Neural progenitor cell (in vitro differentiated cells): ENCODE data around the gene OR4D1. TPM values are rescaled to one million over a fixed set of nuclear protein-coding genes. Genes with fewer than 3 reads are reported as not detected.

ENCODE experiments used
- DNase-seq: peaks from one replicate; pipeline ENCODE4 v3.0.0-alpha.2; 2016; ENCODE audit warnings: low spot score
- H2AFZ ChIP-seq: fragments of 200-600 bp; sonication (generic); replicated peaks from 2 replicates; pipeline ENCODE4 v1.6.1; 2016; ENCODE audit warnings: antibody characterized with exemption
- H3F3A ChIP-seq: fragments of 200-600 bp; sonication (generic); 2 replicates; pipeline ENCODE4 v1.6.1; 2016; ENCODE audit warnings: antibody characterized with exemption, low read depth
- H3K27ac ChIP-seq: fragments of 200-600 bp; sonication (generic); 2 replicates; pipeline ENCODE4 v1.5.1; 2016; ENCODE audit warnings: mild to moderate bottlenecking
- H3K27me3 ChIP-seq: fragments of 200-600 bp; sonication (generic); 2 replicates; pipeline ENCODE4 v1.6.1; 2016; ENCODE audit warnings: mild to moderate bottlenecking, moderate library complexity
- H3K36me3 ChIP-seq: fragments of 200-600 bp; sonication (generic); 2 replicates; pipeline ENCODE4 v1.5.1; 2016
- H3K4me1 ChIP-seq: fragments of 200-600 bp; sonication (generic); 2 replicates; pipeline ENCODE4 v1.6.1; 2016; ENCODE audit warnings: mixed run types
- H3K4me2 ChIP-seq: fragments of 200-600 bp; sonication (generic); 2 replicates; pipeline ENCODE4 v1.6.1; 2016
- H3K4me3 ChIP-seq: fragments of 200-600 bp; sonication (generic); 2 replicates; pipeline ENCODE4 v1.5.1; 2016
- H3K79me2 ChIP-seq: fragments of 200-600 bp; sonication (generic); 2 replicates; pipeline ENCODE4 v1.6.1; 2016; ENCODE audit warnings: low read depth
- H3K9ac ChIP-seq: fragments of 200-600 bp; sonication (generic); 2 replicates; pipeline ENCODE4 v1.6.1; 2016
- H3K9me3 ChIP-seq: fragments of 200-600 bp; sonication (generic); 2 replicates; pipeline ENCODE4 v1.5.1; 2016; ENCODE audit warnings: low read depth
- H4K20me1 ChIP-seq: fragments of 200-600 bp; sonication (generic); 2 replicates; pipeline ENCODE4 v1.6.1; 2016; ENCODE audit warnings: low read depth
- H3K27ac Mint-ChIP-seq: 3 replicates; pipeline ENCODE4 v1.8.0; 2021; ENCODE audit warnings: mixed read lengths
- H3K27me3 Mint-ChIP-seq: 2 replicates; pipeline ENCODE4 v1.8.0; 2022; ENCODE audit warnings: low read depth, mild to moderate bottlenecking, inconsistent platforms, moderate library complexity, mixed read lengths; ENCODE audit not compliant: insufficient read depth
- H3K36me3 Mint-ChIP-seq: 3 replicates; pipeline ENCODE4 v1.8.0; 2021; ENCODE audit warnings: mixed read lengths
- H3K4me1 Mint-ChIP-seq: 3 replicates; pipeline ENCODE4 v1.8.0; 2021; ENCODE audit warnings: mixed read lengths
- H3K4me3 Mint-ChIP-seq: 3 replicates; pipeline ENCODE4 v1.8.0; 2021; ENCODE audit warnings: mild to moderate bottlenecking, moderate library complexity, mixed read lengths
- H3K9me3 Mint-ChIP-seq: 3 replicates; pipeline ENCODE4 v1.8.0; 2020; ENCODE audit warnings: mixed read lengths
- EZH2 ChIP-seq: fragments of 200-600 bp; sonication (generic); IDR thresholded peaks from 2 replicates; pipeline ENCODE4 v1.6.1; 2017; ENCODE audit warnings: antibody characterized with exemption, mild to moderate bottlenecking, moderate library complexity
- EZH2phosphoT487 ChIP-seq: fragments of 200-600 bp; sonication (generic); IDR thresholded peaks from 2 replicates; pipeline ENCODE4 v1.6.1; 2017; ENCODE audit warnings: antibody characterized with exemption
- total RNA-seq: library from RNA; depleted of rRNA; stranded (reverse); fragments of >200 nt; gene quantifications from 2 replicates; pipeline ENCODE4 v1.2.3, GENCODE V29; 2015; ENCODE audit warnings: low replicate concordance
- TF ChIP-seq, protein P1 (sequence below): fragments of 200-600 bp; sonication (generic); IDR thresholded peaks from 2 replicates; pipeline ENCODE4 v1.5.1; 2017; ENCODE audit warnings: antibody characterized with exemption, mild to moderate bottlenecking

The OR4D1 gene
- total RNA-seq, 1 donor from 2014 or later, result 0.13 TPM

DNA sequence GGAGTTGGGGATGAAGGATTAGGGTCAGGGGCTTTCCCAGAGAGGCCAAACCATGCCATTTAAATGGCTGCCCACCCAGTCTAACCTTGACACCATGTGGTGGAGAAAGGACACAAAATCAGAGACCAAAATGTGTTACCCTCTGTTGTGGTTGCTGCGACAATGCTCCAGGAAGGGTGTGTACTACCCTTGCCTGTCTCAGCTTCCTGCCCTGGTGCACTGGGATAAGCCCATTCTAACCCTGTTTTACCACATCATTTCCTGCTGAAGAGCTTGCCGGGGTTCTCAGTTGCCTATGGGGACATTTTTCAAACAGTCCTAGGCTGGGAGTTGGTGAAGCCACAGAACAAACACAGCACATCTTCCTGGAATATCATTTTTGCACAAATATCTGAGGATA, 4.9 kb downstream of the OR4D1 start:
- peaks cover 3% of the 10 kb centered on the region for H3K4me1 Mint-ChIP-seq
- H4K20me1 ChIP-seq, result no peaks in the 10 kb centered on the region
- no peak overlapping the region for H3K4me3 ChIP-seq
- H3K4me2 ChIP-seq, result no peak overlapping the region
- H3K27ac ChIP-seq, result no peak overlapping the region
- H3K9ac ChIP-seq, result no peak overlapping the region
- no peak overlapping the region for H3K27ac Mint-ChIP-seq
- no peaks in the 10 kb centered on the region for H3K9me3 ChIP-seq
- no peaks in the 10 kb centered on the region for H3K36me3 Mint-ChIP-seq
- peaks cover 100% of the 10 kb centered on the region for H3K27me3 ChIP-seq
- peaks cover 3% of the 10 kb centered on the region for H3K9me3 Mint-ChIP-seq
- no peak for TF ChIP-seq EZH2
- TF ChIP-seq, protein P1, sequence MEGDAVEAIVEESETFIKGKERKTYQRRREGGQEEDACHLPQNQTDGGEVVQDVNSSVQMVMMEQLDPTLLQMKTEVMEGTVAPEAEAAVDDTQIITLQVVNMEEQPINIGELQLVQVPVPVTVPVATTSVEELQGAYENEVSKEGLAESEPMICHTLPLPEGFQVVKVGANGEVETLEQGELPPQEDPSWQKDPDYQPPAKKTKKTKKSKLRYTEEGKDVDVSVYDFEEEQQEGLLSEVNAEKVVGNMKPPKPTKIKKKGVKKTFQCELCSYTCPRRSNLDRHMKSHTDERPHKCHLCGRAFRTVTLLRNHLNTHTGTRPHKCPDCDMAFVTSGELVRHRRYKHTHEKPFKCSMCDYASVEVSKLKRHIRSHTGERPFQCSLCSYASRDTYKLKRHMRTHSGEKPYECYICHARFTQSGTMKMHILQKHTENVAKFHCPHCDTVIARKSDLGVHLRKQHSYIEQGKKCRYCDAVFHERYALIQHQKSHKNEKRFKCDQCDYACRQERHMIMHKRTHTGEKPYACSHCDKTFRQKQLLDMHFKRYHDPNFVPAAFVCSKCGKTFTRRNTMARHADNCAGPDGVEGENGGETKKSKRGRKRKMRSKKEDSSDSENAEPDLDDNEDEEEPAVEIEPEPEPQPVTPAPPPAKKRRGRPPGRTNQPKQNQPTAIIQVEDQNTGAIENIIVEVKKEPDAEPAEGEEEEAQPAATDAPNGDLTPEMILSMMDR, result no peak
- no peak for TF ChIP-seq EZH2phosphoT487
- H3K4me3 Mint-ChIP-seq, result no peak overlapping the region
- peaks cover 10% of the 10 kb centered on the region for H3F3A ChIP-seq
- no peak overlapping the region for H2AFZ ChIP-seq
- H3K79me2 ChIP-seq, result no peaks in the 10 kb centered on the region
- DNase-seq, result no peak
- H3K27me3 Mint-ChIP-seq, result peaks cover 40% of the 10 kb centered on the region
- H3K4me1 ChIP-seq, result no peaks in the 10 kb centered on the region
- no peaks in the 10 kb centered on the region for H3K36me3 ChIP-seq

DNA sequence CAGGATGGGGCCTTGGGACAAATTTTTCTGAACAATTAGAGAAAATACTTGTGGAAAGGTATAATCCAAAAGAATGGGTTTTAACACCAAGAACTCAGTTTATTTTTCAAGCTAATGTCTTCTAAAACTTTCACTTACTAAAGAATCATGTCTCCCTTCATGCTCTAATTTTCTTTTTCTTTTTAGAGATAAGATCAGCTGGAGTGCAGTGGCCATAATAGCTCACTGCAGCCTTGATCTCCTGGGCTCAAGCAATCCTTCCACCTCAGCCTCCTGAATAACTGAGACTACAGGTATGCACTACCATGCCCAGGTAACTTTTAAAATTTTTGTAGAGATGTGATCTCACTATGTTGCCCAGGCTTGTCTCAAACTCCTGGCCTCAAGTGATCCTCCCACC, 5.5 kb downstream of the OR4D1 start:
- peaks cover 38% of the 10 kb centered on the region for H3K27me3 Mint-ChIP-seq
- no peak overlapping the region for H3K9ac ChIP-seq
- H3K4me3 ChIP-seq, result no peak overlapping the region
- H3K9me3 Mint-ChIP-seq, result peaks cover 3% of the 10 kb centered on the region
- H3K27ac ChIP-seq, result no peak overlapping the region
- H3K27ac Mint-ChIP-seq, result no peak overlapping the region
- peaks cover 10% of the 10 kb centered on the region for H3F3A ChIP-seq
- no peaks in the 10 kb centered on the region for H3K36me3 Mint-ChIP-seq
- peaks cover 100% of the 10 kb centered on the region for H3K27me3 ChIP-seq
- H3K4me1 ChIP-seq, result no peaks in the 10 kb centered on the region
- H3K4me2 ChIP-seq, result no peak overlapping the region
- no peaks in the 10 kb centered on the region for H4K20me1 ChIP-seq
- no peaks in the 10 kb centered on the region for H3K79me2 ChIP-seq
- H3K36me3 ChIP-seq, result no peaks in the 10 kb centered on the region
- no peak for DNase-seq
- no peak overlapping the region for H2AFZ ChIP-seq
- no peak overlapping the region for H3K4me3 Mint-ChIP-seq
- TF ChIP-seq, protein P1, result no peak
- TF ChIP-seq EZH2phosphoT487 (no peak), EZH2 (no peak)
- peaks cover 3% of the 10 kb centered on the region for H3K4me1 Mint-ChIP-seq
- no peaks in the 10 kb centered on the region for H3K9me3 ChIP-seq

DNA sequence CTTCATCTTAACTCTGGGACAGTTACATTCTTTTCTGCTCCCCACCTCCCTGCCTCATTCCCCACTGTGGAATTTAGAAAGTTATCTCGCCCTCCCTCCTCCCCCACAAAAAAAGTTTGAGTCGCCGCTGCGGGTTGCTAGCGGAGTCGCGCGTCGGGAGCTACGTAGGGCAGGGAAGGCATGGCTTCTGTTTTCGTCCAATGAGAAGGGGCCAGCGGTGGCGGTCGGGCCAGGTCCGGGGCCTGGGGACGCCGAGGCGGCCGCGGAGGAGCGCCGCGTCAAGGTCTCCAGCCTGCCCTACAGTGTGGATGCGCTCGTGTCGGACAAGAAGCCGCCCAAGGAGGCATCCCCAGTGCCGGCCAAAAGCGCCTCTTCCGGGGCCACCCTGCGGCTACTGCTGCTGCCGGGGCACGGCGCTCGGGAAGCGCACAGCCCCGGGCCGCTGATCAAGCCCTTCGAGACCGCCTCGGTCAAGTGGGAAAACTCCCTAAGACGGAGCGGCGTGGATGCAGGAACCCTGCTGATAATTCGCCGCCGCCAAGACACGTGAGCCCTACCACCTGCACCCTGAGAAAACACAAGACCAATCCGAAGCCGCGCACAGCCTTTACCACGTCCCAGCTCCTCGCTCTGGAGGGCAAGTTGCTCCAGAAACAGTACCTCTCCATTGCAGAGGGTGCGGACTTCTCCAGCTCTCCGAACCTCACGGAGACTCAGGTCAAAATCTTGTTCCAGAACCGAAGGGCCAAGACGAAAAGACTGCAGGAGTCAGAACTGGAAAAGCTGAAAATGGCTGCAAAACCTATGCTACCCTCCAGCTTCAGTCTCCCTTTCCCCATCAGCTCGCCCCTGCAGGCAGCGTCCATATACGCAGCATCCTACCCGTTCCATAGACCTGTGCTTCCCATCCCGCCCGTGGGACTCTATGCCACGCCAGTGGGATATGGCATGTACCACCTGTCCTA, 8.9 kb downstream of the OR4D1 start:
- TF ChIP-seq EZH2phosphoT487, result peak; percentile 59
- TF ChIP-seq, protein P1, result peak; percentile 29
- peak; percentile 74 for TF ChIP-seq EZH2
- Histone ChIP-seq H3K4me1 (no peaks in the 10 kb centered on the region), H3K27me3 (peaks cover 96% of the 10 kb centered on the region), H3K27ac (no peak overlapping the region), H3K36me3 (no peaks in the 10 kb centered on the region), H3K79me2 (no peaks in the 10 kb centered on the region), H3K9ac (peak overlapping the region; percentile 33), H3K9me3 (no peaks in the 10 kb centered on the region), H3K4me2 (peak overlapping the region; percentile 89), H3K4me3 (peak overlapping the region; percentile 65), H2AFZ (peak overlapping the region; percentile 94), H4K20me1 (no peaks in the 10 kb centered on the region), H3F3A (peaks cover 10% of the 10 kb centered on the region)
- Mint-ChIP-seq H3K36me3 (no peaks in the 10 kb centered on the region), H3K27me3 (peaks cover 34% of the 10 kb centered on the region), H3K4me1 (peaks cover 3% of the 10 kb centered on the region), H3K4me3 (peak overlapping the region; percentile 88), H3K27ac (no peak overlapping the region), H3K9me3 (peaks cover 3% of the 10 kb centered on the region)
- peak; percentile 77 for DNase-seq
